HG02840 (cell line): ENCODE measurements around the gene NCOA3.
"Not testable (repeated sequence)": the region's sequence is repeated elsewhere in the genome, so short reads cannot be mapped to it uniquely, and the experiment has no call there.

Source experiments
- ATAC-seq: cut with Tn5 transposase; IDR thresholded peaks from one replicate; pipeline ENCODE4 v1.9.1; 2021; ENCODE audit warnings: mild to moderate bottlenecking, moderate library complexity, moderate number of reproducible peaks; ENCODE audit not compliant: unreplicated experiment, low FRiP score

NCOA3 gene

GRCh38 chr20:47586649-47587294 is 85.1 kb downstream of the NCOA3 start:
- no peak for ATAC-seq

GRCh38 chr20:47588158-47588557 is 86.5 kb downstream of the NCOA3 start:
- ATAC-seq: no peak

GRCh38 chr20:47591231-47591630 is 89.5 kb downstream of the NCOA3 start:
- no peak for ATAC-seq

GRCh38 chr20:47594157-47594556 is 92.5 kb downstream of the NCOA3 start:
- ATAC-seq: no peak

- not testable (repeated sequence) for ATAC-seq
Observed at GRCh38 chr20:47595138-47595537, 93.5 kb downstream of the NCOA3 start.

- no peak for ATAC-seq
Observed at GRCh38 chr20:47596003-47596571, 94.4 kb downstream of the NCOA3 start.

GRCh38 chr20:47597090-47597489 is 95.4 kb downstream of the NCOA3 start:
- ATAC-seq: no peak

GRCh38 chr20:47598911-47599744 is 97.4 kb downstream of the NCOA3 start:
- ATAC-seq: no peak

- no peak for ATAC-seq
Observed at GRCh38 chr20:47600967-47601547, 99.4 kb downstream of the NCOA3 start.

- no peak for ATAC-seq
Observed at GRCh38 chr20:47603260-47603659, 101.6 kb downstream of the NCOA3 start.

- no peak for ATAC-seq
Observed at GRCh38 chr20:47605673-47606413, 104.2 kb downstream of the NCOA3 start.

- ATAC-seq: no peak
Observed at GRCh38 chr20:47606414-47606982, 104.8 kb downstream of the NCOA3 start.

GRCh38 chr20:47606983-47607613 is 105.4 kb downstream of the NCOA3 start:
- no peak for ATAC-seq

- no peak for ATAC-seq
Observed at GRCh38 chr20:47609001-47609400, 107.3 kb downstream of the NCOA3 start.

GRCh38 chr20:47610247-47610944 is 108.7 kb downstream of the NCOA3 start:
- ATAC-seq: peak; percentile 71

GRCh38 chr20:47610945-47611250 is 109.2 kb downstream of the NCOA3 start:
- no peak for ATAC-seq

GRCh38 chr20:47611785-47612184 is 110.1 kb downstream of the NCOA3 start:
- ATAC-seq: no peak

GRCh38 chr20:47612670-47613069 is 111.0 kb downstream of the NCOA3 start:
- no peak for ATAC-seq

- no peak for ATAC-seq
Observed at GRCh38 chr20:47614703-47615309, 113.1 kb downstream of the NCOA3 start.
